HepG2 (cell line): ENCODE data around the gene SRP68. TPM values are rescaled to one million over a fixed set of nuclear protein-coding genes. Genes with fewer than 3 reads are reported as not detected.

ENCODE experiments used
- AGO2 ChIP-seq: fragments of 200-400 bp; formaldehyde crosslinking; optimal IDR thresholded peaks from 2 replicates; pipeline ENCODE3; 2017; ENCODE audit warnings: mild to moderate bottlenecking, low read depth, low read length, moderate library complexity
- CBFB ChIP-seq: sonication (generic); formaldehyde crosslinking; IDR thresholded peaks from 2 replicates; pipeline ENCODE4 v1.4.0; 2020; ENCODE audit warnings: missing genetic modification reagents
- CENPT ChIP-seq: sonication (generic); formaldehyde crosslinking; IDR thresholded peaks from 2 replicates; pipeline ENCODE4 v1.8.0; 2022; ENCODE audit warnings: low read depth, mild to moderate bottlenecking, moderate library complexity, missing genetic modification reagents
- ELF3 ChIP-seq: IDR thresholded peaks from 2 replicates; pipeline ENCODE4 v1.6.1; 2016; ENCODE audit warnings: missing genetic modification reagents, missing compliant biosample characterization
- FOXO1 ChIP-seq: sonication (generic); formaldehyde crosslinking; IDR thresholded peaks from 2 replicates; pipeline ENCODE4 v1.4.0; 2020; ENCODE audit warnings: missing genetic modification reagents
- HIVEP1 ChIP-seq: sonication (generic); formaldehyde crosslinking; IDR thresholded peaks from 2 replicates; pipeline ENCODE4 v1.4.0; 2020; ENCODE audit warnings: mild to moderate bottlenecking, missing genetic modification reagents
- HNRNPL ChIP-seq: fragments of 200-400 bp; formaldehyde crosslinking; IDR thresholded peaks from 2 replicates; pipeline ENCODE4 v1.6.1; 2017; ENCODE audit warnings: mild to moderate bottlenecking, low read depth, low read length
- IKZF5 ChIP-seq: IDR thresholded peaks from 2 replicates; pipeline ENCODE4 v1.6.1; 2018; ENCODE audit warnings: missing genetic modification reagents, mild to moderate bottlenecking, missing compliant biosample characterization
- JUN ChIP-seq: sonication (generic); formaldehyde crosslinking; IDR thresholded peaks from 2 replicates; pipeline ENCODE4 v1.4.0; 2020; ENCODE audit warnings: mild to moderate bottlenecking, missing genetic modification reagents
- NCOA5 ChIP-seq: sonication (generic); formaldehyde crosslinking; IDR thresholded peaks from 2 replicates; pipeline ENCODE4 v1.4.0; 2020; ENCODE audit warnings: missing genetic modification reagents
- NFYC ChIP-seq: IDR thresholded peaks from 2 replicates; pipeline ENCODE4 v1.6.1; 2016; ENCODE audit warnings: missing genetic modification reagents, missing compliant biosample characterization
- PBX3 ChIP-seq: sonication (generic); formaldehyde crosslinking; IDR thresholded peaks from 2 replicates; pipeline ENCODE4 v1.8.1; 2023; ENCODE audit warnings: missing genetic modification reagents, inconsistent platforms, borderline replicate concordance
- PHF21A ChIP-seq: sonication (generic); formaldehyde crosslinking; IDR thresholded peaks from 2 replicates; pipeline ENCODE4 v1.5.0; 2020; ENCODE audit warnings: mild to moderate bottlenecking, missing genetic modification reagents
- SMAD1 ChIP-seq: sonication (generic); formaldehyde crosslinking; IDR thresholded peaks from 2 replicates; pipeline ENCODE4 v1.4.0; 2020; ENCODE audit warnings: missing genetic modification reagents, low read depth, mild to moderate bottlenecking, borderline replicate concordance
- SP5 ChIP-seq: IDR thresholded peaks from 2 replicates; pipeline ENCODE4 v1.6.1; 2016; ENCODE audit warnings: low read depth, borderline replicate concordance
- SRSF1 ChIP-seq: fragments of 200-400 bp; formaldehyde crosslinking; optimal IDR thresholded peaks from 2 replicates; pipeline ENCODE3; 2017; ENCODE audit warnings: mild to moderate bottlenecking, low read depth, low read length, moderate library complexity
- SRSF9 ChIP-seq: fragments of 200-400 bp; formaldehyde crosslinking; IDR thresholded peaks from 2 replicates; pipeline ENCODE4 v1.6.1; 2018; ENCODE audit warnings: borderline replicate concordance, mild to moderate bottlenecking, low read depth, low read length; ENCODE audit not compliant: insufficient read depth, poor library complexity, severe bottlenecking
- SYNCRIP ChIP-seq: fragments of 200-400 bp; formaldehyde crosslinking; IDR thresholded peaks from 2 replicates; pipeline ENCODE4 v1.6.1; 2018; ENCODE audit warnings: mild to moderate bottlenecking, low read depth, low read length; ENCODE audit not compliant: insufficient read depth
- THAP8 ChIP-seq: sonication (generic); formaldehyde crosslinking; IDR thresholded peaks from 2 replicates; pipeline ENCODE4 v1.5.1; 2020; ENCODE audit warnings: missing genetic modification reagents, mild to moderate bottlenecking, borderline replicate concordance
- TRIM22 ChIP-seq: fragments of 450-650 bp; IDR thresholded peaks from 2 replicates; pipeline ENCODE4 v1.6.1; 2017
- ZNF124 ChIP-seq: sonication (generic); formaldehyde crosslinking; IDR thresholded peaks from 2 replicates; pipeline ENCODE4 v1.4.0; 2020; ENCODE audit warnings: missing genetic modification reagents
- ZNF225 ChIP-seq: sonication (generic); formaldehyde crosslinking; IDR thresholded peaks from 2 replicates; pipeline ENCODE4 v1.4.0; 2020; ENCODE audit warnings: mild to moderate bottlenecking, missing genetic modification reagents
- ZNF253 ChIP-seq: sonication (generic); formaldehyde crosslinking; IDR thresholded peaks from 2 replicates; pipeline ENCODE4 v1.8.0; 2022; ENCODE audit warnings: mild to moderate bottlenecking, missing genetic modification reagents, borderline replicate concordance
- ZNF350 ChIP-seq: sonication (generic); formaldehyde crosslinking; IDR thresholded peaks from 2 replicates; pipeline ENCODE4 v1.4.0; 2020; ENCODE audit warnings: mild to moderate bottlenecking, low read depth, missing genetic modification reagents, borderline replicate concordance
- ZNF629 ChIP-seq: sonication (generic); formaldehyde crosslinking; conservative IDR thresholded peaks from 2 replicates; pipeline ENCODE4 v1.5.0; 2020; ENCODE audit warnings: missing genetic modification reagents
- ZSCAN12 ChIP-seq: sonication (generic); formaldehyde crosslinking; IDR thresholded peaks from 2 replicates; pipeline ENCODE4 v1.9.0; 2021; ENCODE audit warnings: mild to moderate bottlenecking, missing genetic modification reagents
- polyA plus RNA-seq, 8 experiments: library from polyadenylated mRNA; depleted of rRNA in 3 of 8; stranded (reverse) in 7 of 8; unstranded in 1 of 8; fragments of >200 nt; fragmentation: Illumina TruSeq in 4 of 8; extraction: Trizol in 4 of 8; gene quantifications; 2 replicates each; pipeline versions ENCODE4 v1.2.1 to v1.2.3, GENCODE V29; 2011 to 2016; ENCODE audit warnings: low read depth in 4 of 8, missing spikeins in 1 of 8, mixed read lengths in 1 of 8; ENCODE audit not compliant: insufficient read depth in 1 of 8
- total RNA-seq, 5 experiments: library from RNA; depleted of rRNA; stranded (reverse); fragments of >200 nt; fragmentation: Illumina TruSeq; extraction: Trizol; gene quantifications; 2 replicates each; pipeline ENCODE4 v1.2.3, GENCODE V29; 2016; ENCODE audit warnings: low read depth in 1 of 5

Gene SRP68
- total and polyA plus RNA-seq, 2 of the 13 experiments (the other 11 are each of a cell fraction or from before 2014, with no cell fraction given), result 39.8 to 74.3 TPM

- TF ChIP-seq NFYC (CRISPR knock-in tag) (no peak), ZNF350 (CRISPR knock-in tag) (peak; percentile 67; the same call in 1 of the 2 replicates), HNRNPL (0 out of 2 replicates have a peak, but pooled peaks have one; percentile 67), JUN (CRISPR knock-in tag) (no peak), HIVEP1 (peak; percentile 27; the same call in 1 of the 2 replicates), SMAD1 (CRISPR knock-in tag) (peak; percentile 79; the same call in 1 of the 2 replicates), ZNF629 (peak; percentile 59), SP5 (CRISPR knock-in tag) (no peak), SRSF9 (no peak), CBFB (CRISPR knock-in tag) (no peak), SYNCRIP (no peak), ZSCAN12 (CRISPR knock-in tag) (no peak), FOXO1 (CRISPR knock-in tag) (peak; percentile 53; the same call in 1 of the 2 replicates), CENPT (0 out of 2 replicates have a peak, but pooled peaks have one; percentile 5), NCOA5 (no peak), ZNF124 (no peak), AGO2 (no peak), THAP8 (CRISPR knock-in tag) (no peak; the same call in 1 of the 2 replicates), PBX3 (CRISPR knock-in tag) (no peak), IKZF5 (CRISPR knock-in tag) (peak; percentile 72; the same call in 1 of the 2 replicates), PHF21A (CRISPR knock-in tag) (no peak), ELF3 (no peak), SRSF1 (no peak), ZNF253 (CRISPR knock-in tag) (no peak), ZNF225 (CRISPR knock-in tag) (0 out of 2 replicates have a peak, but pooled peaks have one; percentile 46), TRIM22 (no peak)
Observed at GRCh38 chr17:76014100-76014924, 58.0 kb downstream of the SRP68 start (continued).
